Measurements from ENCODE around the gene CTNNBL1. TPM values are rescaled to one million over a fixed set of nuclear protein-coding genes. Genes with fewer than 3 reads are reported as not detected.
A peak's percentile ranks its signal among the peaks of the same experiment; 100 is the strongest.
"Not testable (repeated sequence)": the region's sequence is repeated elsewhere in the genome, so short reads cannot be mapped to it uniquely, and the experiment has no call there.

Gene CTNNBL1
- total RNA-seq, 1 experiment from 2014 or later: 64.4 TPM

DNA sequence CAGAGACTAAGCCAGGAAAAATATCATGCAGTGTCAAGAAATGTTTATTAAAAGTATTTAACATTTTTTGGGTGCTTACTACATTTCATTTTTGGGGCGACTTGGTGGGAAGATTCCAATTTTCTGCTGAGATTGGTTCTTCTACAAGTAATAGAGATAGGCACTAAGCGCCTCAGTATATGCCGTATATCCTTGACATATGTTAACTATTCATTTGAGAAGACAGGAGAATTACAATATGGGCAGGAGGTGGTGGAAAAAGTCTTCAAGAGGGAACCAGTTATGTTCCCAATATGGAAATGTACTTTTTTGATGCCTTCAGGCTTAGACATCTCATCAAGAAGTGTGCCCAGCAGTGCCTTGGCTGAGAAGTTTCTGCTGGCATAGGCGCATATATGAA is 6.5 kb downstream of the CTNNBL1 start:
- DNase-seq (ENCODE audit: low spot score) (no peak), ATAC-seq (no peak)
- H3K9me3 Mint-ChIP-seq: no peaks in the 10 kb centered on the region
- H3K36me3 Mint-ChIP-seq: no peaks in the 10 kb centered on the region
- ChIA-PET POLR2A (no interaction called here), CTCF (no interaction called here)
- H3K27ac Mint-ChIP-seq: no peak overlapping the region
- no peaks in the 10 kb centered on the region for H3K27me3 Mint-ChIP-seq (ENCODE audit: low read depth)
- H3K4me1 Mint-ChIP-seq: no peaks in the 10 kb centered on the region
- H3K4me3 Mint-ChIP-seq: no peak overlapping the region
- TF ChIP-seq HMGA2 (CRISPR knock-in tag; IDR thresholded peaks at IDR 0.05) (no peak), CDX4 (CRISPR knock-in tag; IDR thresholded peaks at IDR 0.05; ENCODE audit: borderline replicate concordance) (no peak), ATF1 (CRISPR knock-in tag; IDR thresholded peaks at IDR 0.05) (no peak), ZNF425 (CRISPR knock-in tag; conservative IDR thresholded peaks at IDR 0.05) (no peak), SMAD3 (CRISPR knock-in tag; IDR thresholded peaks at IDR 0.05; ENCODE audit: borderline replicate concordance) (no peak), OVOL2 (CRISPR knock-in tag; IDR thresholded peaks at IDR 0.05; ENCODE audit: borderline replicate concordance) (no peak), ZBTB43 (CRISPR knock-in tag; IDR thresholded peaks at IDR 0.05) (no peak), TP53 (CRISPR knock-in tag; IDR thresholded peaks at IDR 0.05) (no peak), CREB1 (CRISPR knock-in tag; IDR thresholded peaks at IDR 0.05) (no peak)
- TF ChIP-seq, protein P1, sequence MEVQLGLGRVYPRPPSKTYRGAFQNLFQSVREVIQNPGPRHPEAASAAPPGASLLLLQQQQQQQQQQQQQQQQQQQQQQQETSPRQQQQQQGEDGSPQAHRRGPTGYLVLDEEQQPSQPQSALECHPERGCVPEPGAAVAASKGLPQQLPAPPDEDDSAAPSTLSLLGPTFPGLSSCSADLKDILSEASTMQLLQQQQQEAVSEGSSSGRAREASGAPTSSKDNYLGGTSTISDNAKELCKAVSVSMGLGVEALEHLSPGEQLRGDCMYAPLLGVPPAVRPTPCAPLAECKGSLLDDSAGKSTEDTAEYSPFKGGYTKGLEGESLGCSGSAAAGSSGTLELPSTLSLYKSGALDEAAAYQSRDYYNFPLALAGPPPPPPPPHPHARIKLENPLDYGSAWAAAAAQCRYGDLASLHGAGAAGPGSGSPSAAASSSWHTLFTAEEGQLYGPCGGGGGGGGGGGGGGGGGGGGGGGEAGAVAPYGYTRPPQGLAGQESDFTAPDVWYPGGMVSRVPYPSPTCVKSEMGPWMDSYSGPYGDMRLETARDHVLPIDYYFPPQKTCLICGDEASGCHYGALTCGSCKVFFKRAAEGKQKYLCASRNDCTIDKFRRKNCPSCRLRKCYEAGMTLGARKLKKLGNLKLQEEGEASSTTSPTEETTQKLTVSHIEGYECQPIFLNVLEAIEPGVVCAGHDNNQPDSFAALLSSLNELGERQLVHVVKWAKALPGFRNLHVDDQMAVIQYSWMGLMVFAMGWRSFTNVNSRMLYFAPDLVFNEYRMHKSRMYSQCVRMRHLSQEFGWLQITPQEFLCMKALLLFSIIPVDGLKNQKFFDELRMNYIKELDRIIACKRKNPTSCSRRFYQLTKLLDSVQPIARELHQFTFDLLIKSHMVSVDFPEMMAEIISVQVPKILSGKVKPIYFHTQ (CRISPR knock-in tag; IDR thresholded peaks at IDR 0.05): no peak

DNA sequence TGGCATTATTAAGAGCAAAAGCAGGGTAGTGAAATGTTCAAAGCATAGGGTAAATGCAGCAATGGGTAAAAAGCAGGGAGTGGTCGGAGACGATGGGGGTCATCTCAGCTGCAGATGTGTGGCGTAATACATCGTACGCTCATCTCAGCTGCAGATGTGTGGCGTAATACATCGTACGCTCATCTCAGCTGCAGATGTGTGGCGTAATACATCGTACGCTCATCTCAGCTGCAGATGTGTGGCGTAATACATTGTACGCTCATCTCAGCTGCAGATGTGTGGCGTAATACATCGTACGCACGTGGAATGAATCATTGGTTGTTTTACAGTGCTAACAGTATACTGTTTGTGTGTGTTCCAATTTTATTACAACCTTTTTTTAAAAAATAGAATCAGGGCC is 7.8 kb downstream of the CTNNBL1 start:
- DNase-seq (ENCODE audit: low spot score); CTCF ChIA-PET; H3K9me3 Mint-ChIP-seq; H3K36me3 Mint-ChIP-seq; ATAC-seq; H3K4me1 Mint-ChIP-seq; H3K4me3 Mint-ChIP-seq; POLR2A ChIA-PET; H3K27me3 Mint-ChIP-seq (ENCODE audit: low read depth); H3K27ac Mint-ChIP-seq: not testable (repeated sequence)
- TF ChIP-seq GABPB1 (CRISPR knock-in tag; IDR thresholded peaks at IDR 0.05): 0 out of 2 replicates have a peak, but pooled peaks have one; percentile 41

GRCh38 chr20:37702403-37703034 is 8.7 kb downstream of the CTNNBL1 start:
- Mint-ChIP-seq H3K4me3 (no peak overlapping the region), H3K4me1 (no peaks in the 10 kb centered on the region), H3K27ac (no peak overlapping the region), H3K9me3 (peaks cover 10% of the 10 kb centered on the region), H3K27me3 (ENCODE audit: low read depth) (no peaks in the 10 kb centered on the region), H3K36me3 (peaks cover 11% of the 10 kb centered on the region; the same call in 1 of the 2 replicates)
- DNase-seq (ENCODE audit: low spot score) (no peak), ATAC-seq (no peak)
- ChIA-PET POLR2A (no interaction called here), CTCF (no interaction called here)
- TF ChIP-seq, protein P2, sequence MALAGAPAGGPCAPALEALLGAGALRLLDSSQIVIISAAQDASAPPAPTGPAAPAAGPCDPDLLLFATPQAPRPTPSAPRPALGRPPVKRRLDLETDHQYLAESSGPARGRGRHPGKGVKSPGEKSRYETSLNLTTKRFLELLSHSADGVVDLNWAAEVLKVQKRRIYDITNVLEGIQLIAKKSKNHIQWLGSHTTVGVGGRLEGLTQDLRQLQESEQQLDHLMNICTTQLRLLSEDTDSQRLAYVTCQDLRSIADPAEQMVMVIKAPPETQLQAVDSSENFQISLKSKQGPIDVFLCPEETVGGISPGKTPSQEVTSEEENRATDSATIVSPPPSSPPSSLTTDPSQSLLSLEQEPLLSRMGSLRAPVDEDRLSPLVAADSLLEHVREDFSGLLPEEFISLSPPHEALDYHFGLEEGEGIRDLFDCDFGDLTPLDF (CRISPR knock-in tag; IDR thresholded peaks at IDR 0.05): no peak
